Fibroblast of skin of right quadriceps (primary cell): ENCODE data around the gene EXPH5.

Experiments
- DNase-seq: peaks from one replicate; pipeline ENCODE4 v3.0.0-alpha.2; 2013

The EXPH5 gene

DNA sequence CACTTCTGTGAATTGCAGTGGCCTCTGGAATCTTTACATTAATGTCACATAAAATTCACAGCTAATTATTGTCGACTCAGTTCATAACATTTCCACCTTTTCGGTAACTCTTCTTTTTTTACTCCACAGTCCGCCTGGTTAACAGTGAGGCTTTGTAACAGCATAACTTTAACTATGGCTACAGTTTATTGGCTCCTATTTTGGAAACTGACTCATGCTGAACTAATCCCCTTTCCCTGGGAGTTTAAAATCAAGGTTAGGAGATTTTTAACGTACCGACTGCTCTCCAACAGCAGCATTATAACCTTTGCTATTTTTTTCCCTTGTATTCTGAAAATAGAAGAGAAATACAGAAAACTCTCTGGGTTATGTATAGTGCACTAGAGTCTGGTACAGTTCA, 92.2 kb downstream of the EXPH5 start:
- peak; percentile 10 for DNase-seq

- no peak for DNase-seq
These were observed 92.8 kb downstream of the EXPH5 start for GRCh38 chr11:108500721-108501120.

DNA sequence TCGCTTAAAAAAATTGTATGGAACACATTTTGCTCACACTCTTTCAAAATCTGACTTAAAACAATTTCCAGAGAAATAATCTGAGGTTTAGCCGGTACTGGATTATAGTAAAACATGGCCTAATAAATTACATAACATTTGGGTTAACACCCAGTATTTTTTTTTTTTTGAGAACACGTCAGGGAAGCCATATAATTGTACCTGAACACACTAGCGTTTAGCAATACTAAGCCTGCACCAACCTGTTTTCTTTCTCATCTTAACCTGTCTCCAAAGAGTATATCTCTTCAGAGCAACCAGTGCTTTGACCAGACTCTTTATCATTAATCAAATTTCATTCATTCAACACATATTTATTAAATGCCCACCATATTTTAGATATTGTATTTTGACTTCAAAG, 93.4 kb downstream of the EXPH5 start:
- no peak for DNase-seq

DNA sequence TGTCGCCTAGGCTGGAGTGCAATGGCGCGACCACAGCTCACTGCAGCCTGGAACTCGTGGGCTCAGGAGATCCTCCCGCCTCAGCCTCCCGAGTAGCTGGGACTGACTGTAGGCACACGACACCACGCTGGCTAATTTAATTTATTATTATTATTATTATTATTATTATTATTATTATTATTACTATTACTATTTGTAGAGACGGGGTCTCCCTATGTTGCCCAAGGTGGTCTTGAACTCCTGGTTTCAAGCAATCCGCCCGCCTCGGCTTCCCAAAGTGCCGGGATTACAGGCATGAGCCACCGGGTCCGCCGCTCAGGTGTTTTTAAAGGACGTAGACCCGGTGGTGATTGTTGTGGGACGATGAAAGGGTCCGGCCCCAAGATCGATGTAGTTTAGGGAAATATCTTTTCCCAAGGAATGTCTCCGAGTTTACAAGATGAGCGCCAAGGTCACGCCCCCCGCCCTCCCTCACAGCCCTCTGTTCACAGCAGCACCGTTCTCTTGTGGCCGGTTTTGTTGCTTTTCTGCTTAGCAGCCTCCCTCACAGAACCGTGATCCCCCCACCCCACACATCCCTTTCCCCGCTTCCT, 94.7 kb downstream of the EXPH5 start:
- no peak for DNase-seq

DNA sequence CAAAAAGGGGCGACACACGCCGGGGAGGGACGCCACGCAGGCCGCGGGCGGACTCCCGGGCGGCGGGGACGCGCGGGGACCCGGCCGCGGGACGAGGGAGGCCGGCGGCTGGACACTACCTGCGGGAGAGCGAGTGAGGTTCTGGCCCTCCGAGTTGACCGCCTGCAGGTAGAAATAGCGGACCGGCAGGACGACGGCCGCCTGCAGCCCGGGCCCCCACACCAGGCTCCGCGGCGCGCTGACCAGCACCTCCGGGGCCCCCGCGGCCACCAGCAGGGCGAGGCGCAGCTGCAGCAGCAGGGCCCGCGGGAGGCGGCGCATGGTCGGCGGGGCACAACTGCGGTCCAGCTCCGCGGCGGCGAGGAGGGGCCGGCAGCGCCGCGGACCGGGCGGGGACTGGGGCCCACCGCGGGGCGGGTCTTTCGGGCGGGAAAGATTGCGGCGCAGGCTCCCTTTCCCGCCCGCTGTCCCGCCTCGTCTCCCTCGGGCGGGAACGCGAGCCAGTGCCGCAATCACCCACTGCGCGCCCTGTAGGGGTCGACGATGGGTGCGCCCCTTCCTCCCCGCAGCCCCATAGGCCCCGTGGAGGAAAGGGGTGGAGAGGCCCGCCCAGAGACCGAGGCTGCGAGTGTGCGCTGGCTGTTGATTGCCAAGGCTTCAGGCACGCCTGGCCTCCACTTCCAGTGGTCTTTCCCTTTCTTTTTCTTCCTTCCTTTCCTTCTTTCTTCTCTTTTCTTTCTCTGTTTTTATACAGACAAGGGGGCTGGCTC, 95.3 kb downstream of the EXPH5 start, which contains the start of gene POGLUT3:
POGLUT3 (minus strand) TSS at position 339 of the 770 bp plus-strand sequence; CDS start at position 321, 18 bp downstream.
- DNase-seq = peak; percentile 66

- peak; percentile 99 for DNase-seq
These were observed 96.1 kb downstream of the EXPH5 start for GRCh38 chr11:108497317-108498045.

DNA sequence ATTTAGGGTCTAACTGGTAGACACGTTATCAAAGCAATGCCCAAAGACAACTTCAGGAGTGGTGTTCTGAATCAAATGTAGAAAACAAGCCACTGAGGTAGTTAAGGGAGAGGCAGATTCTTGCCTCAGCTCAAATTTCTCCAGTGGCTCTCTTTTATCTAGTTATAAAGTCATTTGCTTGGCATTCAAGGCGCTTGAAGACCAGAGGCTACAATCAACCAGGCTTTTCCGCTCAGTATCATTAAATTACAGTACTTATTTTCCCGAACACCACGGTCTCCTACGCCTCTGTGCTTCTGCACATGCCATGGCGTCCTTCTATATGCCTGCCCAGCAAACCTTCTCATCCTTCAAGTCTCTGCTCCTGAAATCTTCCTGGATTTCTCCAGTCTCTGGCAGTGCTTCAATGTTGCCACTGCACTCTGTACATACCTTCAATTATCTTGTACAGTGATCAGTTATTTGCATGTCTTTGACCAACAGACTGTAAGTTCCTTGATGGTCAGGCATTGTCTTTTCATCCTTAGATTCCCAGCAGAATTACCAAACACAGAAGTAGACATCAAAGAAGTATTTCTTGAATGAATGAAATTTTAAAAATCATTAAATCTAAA, 96.8 kb downstream of the EXPH5 start:
- DNase-seq = peak; percentile 28

DNA sequence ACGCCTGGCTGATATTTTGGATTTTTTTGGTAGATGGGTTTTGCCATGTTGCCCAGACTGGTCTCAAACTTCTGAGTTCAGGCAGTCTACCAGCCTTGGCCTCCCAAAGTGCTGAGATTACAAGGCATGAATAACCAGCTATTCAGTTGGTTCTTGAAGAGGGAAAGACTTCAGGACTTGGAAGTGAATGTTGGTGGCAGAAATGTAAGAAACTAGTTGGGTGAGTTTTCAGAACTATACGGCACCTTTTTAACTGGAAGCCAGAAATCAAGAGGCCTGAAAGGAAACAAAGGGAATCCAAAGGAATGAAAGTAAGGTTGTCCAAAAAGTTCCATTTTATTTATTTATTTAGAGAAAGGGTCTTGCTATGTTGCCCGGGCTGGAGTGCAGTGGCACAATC, 98.2 kb downstream of the EXPH5 start:
- no peak for DNase-seq

DNA sequence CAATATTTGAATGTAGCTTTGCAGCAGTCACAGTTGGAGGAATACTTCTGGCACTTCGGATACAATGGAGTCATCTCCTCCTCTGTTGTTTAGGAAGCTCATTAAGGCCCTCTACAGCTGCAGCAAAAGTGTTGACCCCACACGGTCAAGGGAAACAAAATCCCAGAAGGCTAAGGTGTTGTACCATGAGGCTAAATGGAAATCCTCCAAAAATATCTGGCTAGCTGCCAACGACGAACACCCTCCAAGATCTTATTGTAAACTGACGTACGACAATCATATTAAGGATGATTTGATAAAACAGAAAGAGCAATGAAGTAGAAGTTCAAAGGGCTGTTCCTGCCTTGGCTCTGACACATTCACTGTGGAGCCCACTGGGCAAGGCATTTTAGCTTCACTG, 99.4 kb downstream of the EXPH5 start:
- DNase-seq = no peak

GRCh38 chr11:108491936-108492335, 101.6 kb downstream of the EXPH5 start:
- no peak for DNase-seq

DNA sequence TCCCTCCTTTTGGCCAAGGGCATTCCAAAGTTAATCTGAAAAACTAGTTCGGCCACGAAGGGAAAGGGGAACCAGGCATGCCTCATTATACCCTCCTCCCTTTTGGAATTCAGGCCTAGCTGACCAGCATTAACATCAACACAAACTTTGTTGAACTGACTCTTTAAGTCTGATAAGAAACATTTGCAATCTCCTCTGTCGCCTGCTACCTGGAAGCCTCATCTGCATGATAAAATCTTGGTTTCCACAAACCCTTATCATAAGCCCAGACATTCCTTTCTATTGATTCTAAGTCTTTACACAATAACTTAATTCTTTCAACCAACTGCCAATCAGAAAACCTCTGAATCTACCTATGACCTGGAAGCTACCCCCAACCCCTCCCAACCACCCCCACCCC, 106.7 kb downstream of the EXPH5 start:
- DNase-seq = no peak

GRCh38 chr11:108486331-108486730, 107.2 kb downstream of the EXPH5 start:
- no peak for DNase-seq

DNA sequence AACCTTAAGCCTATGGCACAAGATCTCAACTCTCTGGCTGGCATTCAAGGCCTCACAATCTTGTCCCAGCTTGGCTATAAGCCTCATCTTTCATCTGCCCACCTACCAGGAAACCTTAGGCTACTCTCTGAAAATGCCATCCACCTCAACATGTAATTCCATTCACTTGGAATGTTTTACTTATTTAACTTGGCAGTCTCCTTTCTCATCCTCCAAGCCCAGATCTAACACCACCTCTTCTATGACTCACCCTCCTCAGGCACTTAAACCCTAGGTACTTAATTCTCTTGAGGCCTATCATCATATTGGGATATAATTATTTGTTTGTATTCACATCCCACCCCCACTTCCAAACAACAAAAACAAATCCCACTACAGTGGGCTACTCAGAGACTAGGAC, 110.4 kb downstream of the EXPH5 start:
- DNase-seq = peak; percentile 4

DNA sequence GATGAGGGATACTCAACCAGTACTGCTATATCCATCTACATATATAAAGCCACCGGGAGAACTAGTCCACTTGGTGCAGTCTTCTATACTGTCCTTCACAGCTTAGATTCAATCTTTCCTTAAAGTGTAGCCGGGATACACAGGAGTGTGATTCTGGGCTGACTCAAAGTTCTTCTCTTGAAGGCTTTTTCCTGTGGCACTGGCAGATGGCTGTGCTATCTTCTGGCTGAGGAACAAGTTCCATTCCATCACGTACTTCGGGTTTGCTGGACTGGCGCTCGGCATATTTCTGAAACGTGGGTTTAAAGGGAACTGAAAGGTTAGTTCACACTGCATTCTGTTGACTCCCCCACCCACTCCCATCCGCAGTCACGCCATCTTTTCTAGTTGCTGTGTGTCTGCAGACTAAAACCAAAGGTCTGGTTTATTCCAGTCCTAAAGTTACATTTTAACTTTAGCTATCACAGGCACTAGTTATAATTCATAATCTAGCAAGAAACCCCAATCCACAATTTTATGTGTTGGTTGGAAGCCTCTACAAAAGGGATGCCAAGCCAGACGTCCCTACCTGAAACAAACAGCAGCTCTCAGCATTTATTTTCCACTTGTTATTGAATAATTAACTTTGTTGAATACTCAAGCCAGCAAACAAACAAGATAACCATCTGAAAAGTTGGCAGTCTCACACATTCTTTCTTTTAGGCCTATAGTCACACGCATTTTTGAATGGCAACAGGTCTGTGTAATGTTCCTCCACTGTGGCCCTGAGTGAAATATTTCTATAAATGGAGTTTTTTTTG, 118.7 kb downstream of the EXPH5 start:
- DNase-seq = no peak

- DNase-seq = no peak
These were observed 120.9 kb downstream of the EXPH5 start for GRCh38 chr11:108472681-108473080.

DNA sequence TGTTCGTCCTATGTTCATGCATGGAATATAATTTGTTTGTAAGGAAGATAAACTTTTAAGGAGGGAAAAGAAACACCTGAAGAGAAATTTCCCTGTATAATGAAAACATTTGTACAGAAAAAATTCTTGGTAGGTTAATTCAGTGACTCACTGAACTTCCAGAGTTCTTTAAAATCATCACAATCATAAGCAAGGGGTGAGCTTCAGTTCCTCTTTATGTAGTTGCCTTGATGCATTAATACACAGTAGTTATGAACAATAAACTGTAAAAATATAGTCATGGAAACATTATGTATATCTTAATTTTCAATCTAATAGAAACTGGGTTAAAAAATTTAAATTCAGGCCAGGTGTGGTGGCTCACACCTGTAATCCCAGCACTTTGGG, 125.1 kb downstream of the EXPH5 start:
- no peak for DNase-seq

DNA sequence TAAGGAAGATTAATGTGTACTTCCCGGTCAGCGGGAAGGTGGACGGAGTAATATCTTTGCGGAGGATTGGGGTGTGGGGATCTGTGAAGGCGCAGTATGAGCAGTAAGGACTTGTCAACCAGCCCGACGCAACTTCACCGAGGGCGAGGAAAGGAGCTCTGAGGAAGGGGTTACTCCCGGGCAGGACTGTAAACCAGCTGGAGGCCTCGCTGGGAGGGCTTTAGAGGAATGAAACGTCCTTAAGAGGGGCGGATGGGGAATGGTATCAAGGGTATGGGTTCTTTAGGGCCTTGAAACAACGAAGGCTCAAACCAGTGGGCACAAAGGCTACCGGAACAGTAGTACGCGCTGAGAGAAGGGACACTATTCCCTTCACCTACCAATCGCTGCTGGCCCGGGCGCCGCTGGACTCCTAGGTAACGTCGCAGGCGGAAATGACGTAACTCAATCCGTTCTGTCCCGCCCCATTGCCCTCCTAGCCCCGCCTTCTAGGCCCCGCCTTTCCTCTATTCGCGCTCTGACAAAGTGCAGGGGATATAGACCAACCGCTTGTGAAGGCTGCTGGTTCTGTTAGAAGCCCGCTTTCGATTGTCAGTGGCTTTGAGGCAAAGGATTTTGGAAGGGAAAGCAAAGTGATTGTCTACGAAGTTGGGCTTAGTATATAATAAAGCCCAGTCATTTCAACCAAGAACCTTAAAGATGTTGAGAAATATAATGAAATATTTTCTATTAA, 126.3 kb downstream of the EXPH5 start, which contains the start of gene C11orf65:
C11orf65 (minus strand) TSS at position 439 of the 733 bp plus-strand sequence. CDS start 5,970 bp downstream, outside the sequence.
- DNase-seq = peak; percentile 97

GRCh38 chr11:108466405-108466804, 127.2 kb downstream of the EXPH5 start:
- DNase-seq = no peak
